ENCODE results near the gene RAP1B.
"Not testable (repeated sequence)": the region's sequence is repeated elsewhere in the genome, so short reads cannot be mapped to it uniquely, and the experiment has no call there.

RAP1B gene

DNA sequence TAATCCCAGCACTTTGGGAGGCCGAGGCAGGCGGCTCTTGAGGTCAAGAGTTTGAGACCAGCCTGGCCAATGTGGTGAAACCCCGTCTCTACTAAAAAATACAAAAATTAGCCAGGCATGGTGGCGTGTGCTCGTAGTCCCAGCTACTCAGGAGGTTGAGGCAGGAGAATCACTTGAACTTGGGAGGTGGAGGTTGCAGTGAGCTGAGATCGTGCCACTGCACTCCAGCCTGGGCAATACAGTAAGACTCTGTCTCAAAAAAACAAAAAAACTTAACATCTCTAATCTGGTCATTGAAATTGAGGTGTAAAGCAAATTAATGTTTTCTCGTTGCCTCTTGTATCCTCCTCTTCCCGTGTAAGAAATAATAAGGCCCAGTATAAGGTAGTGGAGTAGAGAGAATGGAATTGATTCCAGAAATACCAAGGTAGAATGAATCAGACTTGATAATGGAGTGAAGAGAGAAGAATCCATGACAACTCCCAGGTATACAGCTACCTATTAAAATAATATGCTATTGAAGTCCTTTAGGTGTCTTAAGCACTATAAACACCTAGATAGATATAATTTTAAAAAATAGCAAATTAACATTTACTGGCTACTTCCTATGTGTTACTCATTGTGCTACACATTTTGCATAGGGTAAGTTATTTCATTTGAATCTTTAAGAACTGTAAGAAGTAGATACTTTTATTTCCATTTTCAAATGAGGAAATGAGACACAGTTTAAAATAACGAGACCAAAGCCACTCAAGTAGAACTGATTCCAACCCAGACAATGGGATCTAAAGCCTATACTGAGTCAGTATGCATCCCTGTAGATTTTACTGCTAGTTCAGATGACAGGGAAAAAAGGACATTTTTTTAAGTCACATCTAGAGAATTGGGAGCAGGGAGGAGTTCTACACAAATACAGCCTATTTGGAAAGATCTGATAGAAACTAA is 23.2 kb downstream of the RAP1B start:
- DNase-seq (ENCODE audit: low spot score): no peak

DNA sequence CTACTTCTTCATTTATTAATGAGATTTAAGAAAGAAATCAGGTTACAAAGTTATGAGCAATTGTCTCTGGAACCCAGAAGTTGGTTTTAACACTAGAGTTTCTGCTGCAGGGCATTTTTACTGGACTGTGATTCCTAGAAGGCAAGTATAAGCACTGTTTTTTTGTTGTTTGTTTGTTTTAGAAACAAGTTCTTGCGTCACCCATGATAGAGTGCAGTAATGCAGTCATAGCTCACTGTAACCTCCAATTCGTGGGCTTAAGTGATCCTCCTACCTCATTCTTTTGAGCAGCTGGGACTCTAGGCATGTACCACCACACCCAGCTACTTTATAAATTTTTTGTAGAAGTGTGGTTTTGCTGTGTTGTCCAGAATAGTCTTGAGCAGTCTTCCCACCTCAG is 25.6 kb downstream of the RAP1B start:
- DNase-seq (ENCODE audit: low spot score): no peak

DNA sequence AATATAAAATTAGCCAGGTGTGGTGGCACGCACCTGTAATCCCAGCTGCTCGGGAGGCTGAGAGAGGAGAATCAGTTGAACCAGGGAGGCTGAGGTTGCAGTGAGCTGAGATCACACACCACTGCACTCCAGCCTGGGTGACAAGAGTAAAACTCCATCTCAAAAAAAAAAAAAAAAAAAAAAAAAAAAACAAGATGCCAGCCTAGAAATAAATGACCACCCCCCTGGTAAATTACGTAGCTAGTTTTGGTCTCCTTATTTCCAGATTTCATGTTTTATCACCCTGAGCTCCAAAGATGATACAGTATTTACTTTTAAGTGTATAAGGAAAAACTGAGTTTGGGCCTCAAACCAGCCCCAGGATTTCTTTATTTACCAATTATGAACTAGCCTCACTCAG is 26.7 kb downstream of the RAP1B start:
- DNase-seq (ENCODE audit: low spot score): not testable (repeated sequence)

DNA sequence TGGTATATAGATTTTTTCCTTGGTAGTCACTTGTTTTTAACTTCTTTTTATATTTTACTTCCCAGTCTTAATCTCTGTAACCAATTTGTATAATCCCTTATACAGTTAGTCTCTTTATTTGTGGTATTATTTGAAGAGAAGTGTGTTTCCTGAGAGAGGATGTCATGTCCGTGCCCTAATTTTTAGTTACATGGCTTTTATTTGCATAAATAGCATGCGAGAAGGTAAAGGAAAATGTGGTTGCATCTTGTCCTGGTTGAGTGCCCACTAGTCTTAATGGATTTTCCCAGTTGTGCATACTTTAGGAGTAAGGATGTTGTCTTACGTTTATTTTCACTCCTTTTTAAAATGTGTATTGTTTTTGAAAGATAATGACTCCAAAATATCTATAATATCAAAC is 27.5 kb downstream of the RAP1B start:
- DNase-seq (ENCODE audit: low spot score): no peak

DNA sequence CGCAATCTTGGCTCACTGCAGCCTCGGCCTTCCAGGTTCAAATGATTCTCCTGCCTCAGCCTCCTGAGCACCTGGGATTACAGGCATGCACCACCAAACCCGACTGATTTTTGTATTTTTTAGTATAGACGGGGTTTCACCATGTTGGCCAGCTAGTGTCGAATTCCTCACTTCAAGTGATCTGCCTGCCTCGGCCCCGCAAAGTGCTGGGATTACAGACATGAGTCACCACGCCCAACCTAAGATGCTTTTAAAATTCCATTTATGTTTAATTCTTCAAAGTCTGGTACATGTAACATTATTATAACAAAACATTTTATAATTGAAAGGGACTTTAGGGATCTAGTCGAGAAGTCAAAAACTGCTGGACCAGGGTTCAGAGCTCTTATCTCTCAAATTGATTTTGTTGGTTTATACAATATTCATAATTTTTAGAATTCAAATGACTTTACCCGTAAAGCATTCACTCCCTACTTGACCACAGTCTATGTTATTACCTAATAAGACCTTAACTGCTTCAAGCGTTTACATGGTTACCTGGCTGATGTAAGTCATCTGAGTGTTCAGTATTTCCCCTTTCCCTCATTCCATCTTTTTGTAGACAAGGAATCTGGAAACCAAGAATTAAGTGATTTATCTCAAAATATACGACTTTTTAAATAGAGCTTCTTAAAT is 28.2 kb downstream of the RAP1B start:
- DNase-seq (ENCODE audit: low spot score): no peak

DNA sequence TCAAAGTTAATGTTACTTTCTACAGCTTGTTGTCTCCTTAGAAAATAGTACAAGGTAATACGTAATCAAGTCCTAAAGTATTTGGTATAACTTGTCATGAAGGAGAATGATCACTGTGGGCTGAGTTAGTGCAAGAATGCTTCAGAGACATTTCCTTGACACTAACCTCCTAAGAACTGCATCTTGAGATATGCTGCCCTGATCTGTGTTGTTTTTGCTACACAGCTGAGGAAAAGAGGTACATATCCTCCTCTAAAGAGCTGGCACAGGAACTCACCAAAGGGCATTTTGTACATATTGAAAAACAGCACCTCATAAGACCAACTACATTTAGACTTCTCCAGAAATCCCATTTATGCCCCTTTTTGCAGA is 28.7 kb downstream of the RAP1B start:
- DNase-seq (ENCODE audit: low spot score): no peak

DNA sequence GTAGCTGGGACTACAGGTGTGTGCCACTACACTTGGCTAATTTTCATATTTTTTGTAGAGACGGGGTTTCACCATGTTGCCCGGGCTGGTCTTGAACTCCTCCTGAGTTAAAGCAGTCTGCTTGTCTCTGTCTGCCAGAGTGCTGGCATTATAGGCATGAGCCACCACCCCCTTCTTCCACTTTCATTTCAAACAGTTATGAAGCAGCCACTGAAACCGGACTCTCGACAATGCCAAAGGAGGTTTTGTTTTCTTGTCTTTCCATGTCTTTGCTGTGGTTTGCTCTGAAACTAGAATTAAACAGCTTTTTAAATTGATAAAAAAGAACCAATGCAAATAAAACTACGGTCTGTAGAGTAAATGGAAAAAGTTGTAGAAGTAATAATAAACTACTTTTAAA is 30.4 kb downstream of the RAP1B start:
- DNase-seq (ENCODE audit: low spot score): no peak

DNA sequence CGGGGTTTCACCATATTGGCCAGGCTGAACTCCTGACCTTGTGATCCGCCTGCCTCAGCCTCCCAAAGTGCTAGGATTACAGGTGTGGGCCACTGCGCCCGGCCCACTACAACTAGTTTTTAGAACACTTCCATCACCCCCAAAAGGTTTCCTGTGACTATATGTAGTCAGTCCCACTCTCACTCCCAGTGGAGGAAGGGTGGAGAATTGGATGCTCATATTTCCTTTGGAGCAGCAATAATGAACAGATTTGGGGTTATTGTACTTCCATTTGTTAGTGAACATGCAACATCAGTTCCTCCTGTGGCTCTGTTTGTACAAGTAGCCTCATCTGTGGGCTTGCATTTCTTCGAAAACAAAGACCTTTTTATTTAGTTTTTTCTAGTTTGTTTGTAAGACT is 35.8 kb downstream of the RAP1B start:
- DNase-seq (ENCODE audit: low spot score): no peak

DNA sequence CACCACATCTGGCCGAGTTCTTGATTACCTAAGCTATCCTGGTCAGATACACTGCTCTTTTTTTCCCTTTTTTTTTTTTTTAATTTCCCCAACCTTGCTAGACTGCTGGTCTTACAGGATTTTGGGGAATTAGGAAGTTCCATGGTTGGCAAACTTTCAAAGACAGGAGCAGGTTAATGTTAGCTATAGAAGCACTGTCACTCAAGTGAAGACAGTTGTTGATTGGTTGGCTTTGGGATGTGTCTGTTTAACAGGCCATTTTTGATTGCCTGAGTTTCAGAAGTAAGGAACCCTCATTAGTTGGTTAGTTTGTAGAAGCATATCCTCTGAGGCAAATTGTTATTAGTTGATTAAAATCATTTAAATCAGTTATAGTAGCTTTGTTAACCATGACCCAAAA is 36.8 kb downstream of the RAP1B start:
- DNase-seq (ENCODE audit: low spot score): no peak

DNA sequence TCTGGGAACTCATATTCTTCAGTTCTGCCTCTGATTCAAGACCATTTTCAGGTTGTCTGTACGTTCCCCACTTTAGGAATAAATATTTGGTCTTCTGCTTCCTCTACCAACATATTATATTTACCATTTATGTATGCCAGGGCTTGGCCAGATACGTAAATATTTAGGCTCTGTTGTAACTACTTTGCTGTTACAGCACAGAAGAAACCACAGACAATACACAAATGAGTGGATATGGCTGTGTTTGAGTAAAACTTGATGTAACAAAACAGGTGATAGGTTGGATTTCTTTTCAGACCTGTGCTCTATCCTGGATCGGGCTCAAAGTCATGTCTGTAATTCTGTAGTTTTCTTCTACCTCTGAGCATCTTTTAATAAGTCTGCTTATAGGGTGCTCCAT is 37.5 kb downstream of the RAP1B start:
- no peak for DNase-seq (ENCODE audit: low spot score)

DNA sequence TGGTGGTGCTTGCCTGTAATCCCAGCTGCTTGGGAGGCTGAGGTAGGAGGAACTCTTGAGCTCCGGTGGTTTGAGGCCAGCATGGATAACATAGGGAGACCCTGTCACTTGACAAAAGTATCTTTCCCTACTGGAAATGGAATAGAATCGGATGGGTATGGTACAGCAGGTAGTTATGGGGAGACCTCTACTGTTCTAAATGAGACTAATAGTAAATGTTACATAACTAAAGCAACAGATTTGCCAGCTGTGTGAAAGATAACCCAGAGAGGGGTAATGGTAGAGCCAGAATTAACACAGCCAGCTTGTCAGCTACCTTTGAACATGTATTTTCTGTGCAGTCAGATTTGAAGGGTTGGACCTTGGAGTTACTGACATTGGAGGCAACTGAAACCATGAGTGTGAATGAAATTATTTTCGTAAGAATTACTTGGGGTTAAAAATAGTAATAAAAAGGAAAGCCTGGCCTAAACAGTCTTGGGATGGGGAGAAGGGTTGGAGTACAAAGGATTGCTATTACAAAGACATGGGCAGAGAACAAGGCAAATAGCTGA is 54.4 kb downstream of the RAP1B start:
- DNase-seq (ENCODE audit: low spot score): peak; percentile 12

DNA sequence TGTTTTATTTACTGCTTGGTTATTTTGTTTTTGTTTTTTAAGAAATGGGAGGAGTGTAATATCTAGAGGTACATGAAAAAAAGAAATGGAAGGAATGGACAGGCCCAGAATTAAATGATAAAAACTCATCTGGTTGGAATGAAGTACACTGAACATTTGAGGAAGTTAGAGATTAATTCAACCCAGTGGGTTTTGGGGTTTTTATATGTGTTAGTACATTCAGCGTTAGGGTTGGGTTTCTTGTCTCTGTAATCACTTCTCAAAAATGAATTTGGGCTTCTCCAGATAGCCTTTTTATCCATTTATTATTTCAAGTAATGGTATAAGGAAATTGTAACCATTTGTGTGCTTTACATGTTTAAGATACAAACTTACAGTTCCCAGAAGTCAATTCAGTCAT is 56.6 kb downstream of the RAP1B start:
- DNase-seq (ENCODE audit: low spot score): no peak

DNA sequence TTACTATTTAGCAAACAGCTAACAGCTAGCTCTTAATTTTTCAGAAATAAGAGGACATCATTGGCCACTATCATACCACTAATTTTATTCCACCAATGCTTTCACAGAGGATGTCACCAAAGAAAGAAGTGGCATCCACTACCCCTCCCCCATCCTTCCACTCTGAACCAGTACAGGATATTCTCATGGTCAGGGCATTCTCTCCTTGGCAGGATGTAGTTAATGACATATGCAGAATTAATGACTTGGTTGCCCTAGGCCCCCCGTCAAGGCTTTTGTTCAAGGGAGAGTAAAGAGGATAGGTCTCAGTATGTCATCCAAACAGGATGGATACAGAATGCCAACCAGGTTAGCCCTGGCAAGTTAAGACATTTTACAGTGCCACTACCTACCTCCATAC is 57.2 kb downstream of the RAP1B start:
- DNase-seq (ENCODE audit: low spot score): no peak

DNA sequence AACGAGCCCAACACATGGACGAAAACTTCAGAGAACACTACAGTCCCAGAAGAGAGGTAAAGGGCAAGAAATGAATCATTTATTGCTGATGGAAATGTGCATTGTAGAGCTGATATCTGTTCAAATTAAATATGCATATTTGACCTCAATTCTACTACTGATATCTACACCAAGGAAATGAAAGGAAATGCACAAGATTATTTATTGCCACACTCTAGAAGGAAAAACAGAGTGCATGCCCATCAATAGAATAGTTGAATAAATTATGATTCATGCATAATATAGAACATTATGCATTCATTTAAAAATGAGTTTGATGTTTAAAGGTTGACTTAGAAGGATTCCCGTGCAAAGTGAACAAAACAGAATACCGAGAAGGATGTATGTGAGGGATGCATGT is 60.5 kb downstream of the RAP1B start:
- DNase-seq (ENCODE audit: low spot score): no peak

DNA sequence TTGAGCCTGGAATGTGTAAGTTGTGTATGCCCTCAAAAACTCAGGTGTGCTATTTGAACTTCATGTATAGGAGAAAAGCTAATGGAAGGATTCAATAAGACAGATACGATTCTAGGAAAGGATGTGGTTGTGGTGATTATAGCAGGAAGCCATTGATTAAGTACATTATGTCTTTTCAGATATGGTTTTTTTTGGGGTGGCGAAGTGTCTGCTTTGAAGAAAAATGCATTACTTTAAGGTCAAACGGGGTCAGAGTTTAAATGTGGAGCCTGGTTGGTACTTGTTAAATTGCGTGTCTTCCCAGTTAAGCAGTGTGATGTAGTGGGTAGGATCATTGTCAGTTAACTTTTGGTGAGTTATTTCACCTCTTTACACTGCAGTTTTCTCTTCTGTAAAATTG is 63.1 kb downstream of the RAP1B start:
- no peak for DNase-seq (ENCODE audit: low spot score)

DNA sequence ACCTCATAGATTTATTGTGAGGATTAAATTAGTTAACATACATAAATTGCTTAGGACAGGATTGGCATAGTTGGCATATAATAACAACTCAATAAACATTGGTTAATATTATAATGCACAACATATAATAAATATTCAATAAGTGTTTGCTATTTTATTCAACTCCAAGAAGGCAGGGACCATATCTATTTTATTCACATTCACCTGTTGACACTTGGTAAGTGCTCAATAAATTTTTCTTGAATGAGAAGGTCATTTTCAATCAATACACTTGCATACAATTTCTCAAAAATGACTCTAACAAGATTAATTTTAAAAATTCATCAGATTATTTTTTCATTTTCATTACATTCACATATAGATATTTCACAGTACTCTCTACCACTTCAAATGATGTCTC is 63.7 kb downstream of the RAP1B start:
- no peak for DNase-seq (ENCODE audit: low spot score)

DNA sequence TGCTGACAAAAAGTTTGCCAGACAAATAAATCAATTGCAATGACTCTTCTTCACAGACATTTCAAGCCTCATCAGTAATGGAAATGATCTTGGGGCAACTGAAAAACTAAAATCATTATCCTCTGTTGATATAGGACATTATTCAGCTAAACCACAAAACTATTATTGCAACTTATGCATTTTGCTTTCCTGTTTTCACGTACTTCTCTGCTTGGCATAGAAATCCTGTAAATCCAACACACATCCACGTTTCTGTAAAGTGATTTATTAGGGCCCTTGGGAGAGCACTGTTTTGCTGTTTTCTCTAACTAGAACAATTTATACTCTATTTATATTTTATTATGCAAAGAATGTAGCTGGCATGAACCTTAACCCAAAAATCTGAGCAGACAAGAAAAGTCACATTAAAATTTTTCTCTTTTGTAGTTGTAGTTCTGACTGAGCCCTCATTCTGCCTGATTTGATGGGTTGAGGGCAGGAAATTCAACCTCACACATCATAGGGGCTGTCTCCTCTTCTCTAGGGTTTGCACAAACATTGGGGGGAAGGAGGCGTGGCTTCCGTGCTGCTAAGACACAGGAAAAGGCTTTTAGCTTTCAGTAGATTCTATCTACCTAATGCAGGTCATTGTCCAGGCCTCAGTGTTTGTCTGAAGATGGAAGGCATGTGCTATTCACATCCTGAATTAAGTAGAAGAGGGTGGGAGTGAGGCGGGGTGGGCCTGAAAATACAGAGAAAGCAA is 64.6 kb downstream of the RAP1B start:
- no peak for DNase-seq (ENCODE audit: low spot score)

DNA sequence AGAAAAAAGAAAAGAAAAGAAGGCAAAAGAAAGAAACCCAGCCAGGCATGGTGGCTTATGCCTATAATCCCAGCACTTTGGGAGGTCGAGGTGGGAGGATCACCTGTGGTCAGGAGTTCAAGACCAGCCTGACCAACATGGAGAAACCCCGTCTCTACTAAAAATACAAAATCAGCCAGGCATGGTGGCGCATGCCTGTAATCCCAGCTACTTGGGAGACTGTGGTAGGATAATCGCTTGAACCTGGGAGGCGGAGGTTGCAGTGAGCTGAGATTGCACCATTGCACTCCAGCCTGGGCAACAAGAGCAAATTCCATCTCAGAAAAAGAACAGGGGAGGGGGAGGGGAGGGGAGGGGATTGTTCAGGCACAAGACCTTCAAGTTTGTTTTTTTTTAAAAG is 66.2 kb downstream of the RAP1B start:
- DNase-seq (ENCODE audit: low spot score): not testable (repeated sequence)

DNA sequence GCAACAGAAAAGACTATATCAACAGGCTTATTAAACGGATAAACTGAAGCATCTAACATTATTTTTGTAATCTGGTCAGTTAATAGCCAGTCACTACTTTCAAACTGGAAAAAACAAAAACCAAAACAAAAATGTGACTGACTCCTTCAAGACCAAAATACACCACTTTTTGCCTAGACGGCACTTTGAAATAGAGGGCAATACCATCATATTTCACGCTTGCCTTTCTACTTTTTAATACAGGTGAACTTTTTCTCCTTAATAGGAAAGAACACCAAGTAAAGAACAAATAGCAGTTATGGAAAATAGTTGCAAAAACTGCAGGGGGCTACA is 75.5 kb downstream of the RAP1B start:
- DNase-seq (ENCODE audit: low spot score): no peak

DNA sequence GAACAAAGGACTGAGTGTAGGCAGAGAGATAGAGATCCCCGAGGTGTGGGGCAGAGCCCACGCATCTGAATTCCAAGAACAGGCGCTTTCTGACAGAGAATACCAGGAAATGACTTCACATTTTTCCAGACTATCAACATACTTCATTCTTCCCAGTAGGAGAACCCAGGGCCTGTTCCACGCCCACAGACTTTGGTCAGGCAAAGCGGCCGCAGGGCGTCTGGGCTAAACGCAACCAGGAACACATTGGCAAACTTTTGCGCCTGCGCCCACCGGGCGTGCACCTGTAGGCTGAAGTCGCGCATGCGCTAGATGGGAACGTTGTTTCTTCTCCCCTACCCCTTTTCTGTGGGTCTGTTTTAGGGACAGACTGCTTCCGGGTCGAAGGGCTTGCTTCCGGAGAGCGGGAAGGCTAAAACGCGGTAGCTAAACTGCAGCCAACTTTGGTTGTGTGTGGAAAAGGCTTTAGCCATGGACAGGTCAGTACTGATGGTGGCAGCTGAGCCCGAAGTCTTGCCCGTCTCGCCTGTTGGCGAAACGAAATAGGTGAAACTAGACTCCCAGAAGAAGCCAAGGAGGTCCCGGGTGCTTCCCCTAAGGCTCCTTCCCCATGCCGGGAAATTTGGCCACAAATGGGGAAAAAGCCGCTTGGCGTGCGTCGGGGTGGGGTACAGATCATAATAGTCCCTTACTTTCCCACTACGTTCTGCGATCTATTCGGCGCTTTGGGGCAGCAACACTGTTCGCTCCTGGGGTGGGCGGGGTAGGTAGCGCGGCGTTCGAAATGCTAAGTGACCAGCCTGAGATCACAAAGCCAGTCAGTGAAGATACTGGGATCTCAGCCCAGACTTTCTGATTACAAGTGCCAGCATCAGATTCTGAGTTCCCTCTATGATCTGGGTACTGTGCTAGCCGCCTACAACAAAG is 76.2 kb downstream of the RAP1B start, which contains the start of gene NUP107:
NUP107 (plus strand) TSS at position 384 of the 927 bp plus-strand sequence; CDS start at position 472, 88 bp downstream.
- peak; percentile 98 for DNase-seq (ENCODE audit: low spot score)

DNA sequence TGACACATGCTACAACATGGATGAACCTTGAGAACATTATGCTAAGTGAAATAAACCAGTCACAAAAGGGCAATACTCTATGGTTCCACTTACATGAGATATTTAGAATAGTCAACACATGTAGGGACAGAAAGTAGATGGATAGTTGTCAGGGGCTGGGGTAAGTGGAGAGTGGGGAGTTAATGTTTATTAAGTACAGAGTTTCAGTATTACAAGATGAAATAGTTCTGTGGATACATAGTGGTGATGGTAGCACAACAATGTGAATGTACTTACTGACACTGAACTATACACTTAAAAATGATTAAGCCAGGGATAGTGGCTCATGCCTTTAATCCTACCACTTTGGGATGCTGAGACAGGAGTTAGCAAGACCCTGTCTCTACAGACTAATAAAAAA is 84.8 kb downstream of the RAP1B start:
- no peak for DNase-seq (ENCODE audit: low spot score)

Data from cerebellar cortex (tissue), 1 donor.